Tibial nerve (tissue), 4 donors: ENCODE measurements around the gene B4GALT3.

Source experiments
- CTCF ChIP-seq, 5 experiments: fragments of 200-600 bp in 3 of 5; fragments of 450-650 bp in 2 of 5; sonication (generic) in 3 of 5; IDR thresholded peaks; one replicate each; pipeline ENCODE4 v1.5.1; 2016 to 2019; ENCODE audit warnings: antibody characterized with exemption in 5 of 5, mild to moderate bottlenecking in 3 of 5, moderate library complexity in 2 of 5
- EP300 ChIP-seq, 2 donors: sonication (generic); formaldehyde crosslinking; IDR thresholded peaks; one replicate each; pipeline ENCODE4 v1.6.1; 2017; ENCODE audit warnings: antibody characterized with exemption in 2 of 2, mild to moderate bottlenecking in 1 of 2

GRCh38 chr1:161128591-161129420 lies 48.5 kb downstream of the B4GALT3 start:
- TF ChIP-seq CTCF (IDR thresholded peaks at IDR 0.05) (no peak), EP300 (IDR thresholded peaks at IDR 0.05) (no peak)
